Testis (tissue), 3 donors: ENCODE results near the gene MKI67. TPM values are rescaled to one million over a fixed set of nuclear protein-coding genes. Genes with fewer than 3 reads are reported as not detected.
A peak's percentile ranks its signal among the peaks of the same experiment; 100 is the strongest.

Source experiments
- DNase-seq: peaks from one replicate; pipeline ENCODE4 v3.0.0-alpha.2; 2019
- H3K27ac ChIP-seq, 2 donors: fragments of 200-600 bp; sonication (generic); one replicate each; pipeline ENCODE4 v1.5.1; 2019
- H3K27me3 ChIP-seq: fragments of 200-600 bp; sonication (generic); one replicate; pipeline ENCODE4 v1.5.1; 2019
- H3K36me3 ChIP-seq: fragments of 200-600 bp; sonication (generic); one replicate; pipeline ENCODE4 v1.5.1; 2017; ENCODE audit warnings: low read depth; ENCODE audit errors: missing control alignments
- H3K4me1 ChIP-seq: fragments of 200-600 bp; sonication (generic); one replicate; pipeline ENCODE4 v1.5.1; 2019
- H3K4me3 ChIP-seq, 2 donors: fragments of 200-600 bp; sonication (generic); one replicate each; pipeline ENCODE4 v1.5.1; 2017 to 2019
- H3K9me3 ChIP-seq: fragments of 200-600 bp; sonication (generic); one replicate; pipeline ENCODE4 v1.5.1; 2017
- CTCF ChIP-seq, 3 experiments: fragments of 450-650 bp in 2 of 3; fragments of 200-600 bp in 1 of 3; sonication (generic) in 1 of 3; IDR thresholded peaks; one replicate each; pipeline ENCODE4 v1.5.1; 2016 to 2019; ENCODE audit warnings: antibody characterized with exemption in 3 of 3, mild to moderate bottlenecking in 2 of 3, moderate library complexity in 1 of 3
- POLR2A ChIP-seq: fragments of 450-650 bp; IDR thresholded peaks from one replicate; pipeline ENCODE4 v1.6.1; 2017; ENCODE audit warnings: antibody characterized with exemption, mild to moderate bottlenecking, moderate library complexity
- WGBS, 2 donors: methylation state at CpG; one replicate each; pipeline ENCODE4 v1.1.5; 2018; 5-methylcytosine and 5-hydroxymethylcytosine counted together
- intact Hi-C: fragments of 100-400 bp; cut with DNase I; formaldehyde crosslinking; loops from one replicate; pipeline ENCODE4 v1.15.1; 2023; ENCODE audit warnings: low total_unique reads
- polyA plus RNA-seq: library from polyadenylated mRNA; stranded (reverse); fragments of 350-450 nt; fragmentation: Illumina TruSeq; extraction: RNeasy Lipid Tissue Mini Kit (QIAGEN cat#74804); gene quantifications from one replicate; pipeline ENCODE4 v1.2.3, GENCODE V29; 2014; ENCODE audit warnings: low read depth, low replicate concordance; ENCODE audit not compliant: insufficient read depth
- total RNA-seq, 2 donors: library from RNA; depleted of rRNA; stranded (reverse); fragments of >200 nt; gene quantifications; one replicate each; pipeline ENCODE4 v1.2.3, GENCODE V29; 2016

The MKI67 gene
- total and polyA plus RNA-seq, 3 donors from 2014 or later: 4.0 to 7.2 (median 4.5) TPM

- no peak overlapping the region for H3K27ac ChIP-seq
- H3K36me3 ChIP-seq: no peaks in the 10 kb centered on the region
- H3K27me3 ChIP-seq: no peaks in the 10 kb centered on the region
- WGBS, 2 donors: 57 to 100% methylated on average over 1 of the region's 1 CpG
- intact Hi-C loops: no loop called here
- no peaks in the 10 kb centered on the region for H3K9me3 ChIP-seq
- peaks cover 6% of the 10 kb centered on the region for H3K4me1 ChIP-seq
- no peak for DNase-seq
- no peak overlapping the region for H3K4me3 ChIP-seq
- TF ChIP-seq CTCF (IDR thresholded peaks at IDR 0.05) (no peak), POLR2A (no peak)
These were observed 76.1 kb downstream of the MKI67 start for GRCh38 chr10:128050121-128050516.

- TF ChIP-seq POLR2A: no peak
- no peaks in the 10 kb centered on the region for H3K9me3 ChIP-seq
- 79 to 83% methylated on average over 21 to 23 of the region's 23 CpGs for WGBS, 2 donors
- peak overlapping the region in 1 of 2 donors; percentile 1 for H3K4me3 ChIP-seq
- peaks cover 6% of the 10 kb centered on the region for H3K4me1 ChIP-seq
- no peaks in the 10 kb centered on the region for H3K27me3 ChIP-seq
- intact Hi-C loops: no loop called here
- DNase-seq: no peak
- H3K27ac ChIP-seq: peak overlapping the region; percentile 31 to 55
- no peaks in the 10 kb centered on the region for H3K36me3 ChIP-seq
These were observed 76.8 kb downstream of the MKI67 start for GRCh38 chr10:128049226-128050120.

- peaks cover 6% of the 10 kb centered on the region for H3K4me1 ChIP-seq
- H3K4me3 ChIP-seq: peak overlapping the region; percentile 1 to 2
- H3K9me3 ChIP-seq: no peaks in the 10 kb centered on the region
- no peak for DNase-seq
- no peaks in the 10 kb centered on the region for H3K27me3 ChIP-seq
- no peaks in the 10 kb centered on the region for H3K36me3 ChIP-seq
- 61 to 68% methylated on average over 6 of the region's 6 CpGs for WGBS, 2 donors
- peak overlapping the region; percentile 41 to 55 for H3K27ac ChIP-seq
- intact Hi-C loops: no loop called here
- TF ChIP-seq POLR2A (no peak), CTCF (IDR thresholded peaks at IDR 0.05) (no peak)
These were observed 77.4 kb downstream of the MKI67 start for GRCh38 chr10:128048819-128049210.

- H3K36me3 ChIP-seq: no peaks in the 10 kb centered on the region
- 42 to 57% methylated on average over 21 of the region's 21 CpGs for WGBS, 2 donors
- no peaks in the 10 kb centered on the region for H3K27me3 ChIP-seq
- intact Hi-C loops: no loop called here
- peak; percentile 36 for DNase-seq
- no peaks in the 10 kb centered on the region for H3K9me3 ChIP-seq
- H3K4me3 ChIP-seq: peak overlapping the region; percentile 1 to 2
- H3K4me1 ChIP-seq: peaks cover 6% of the 10 kb centered on the region
- TF ChIP-seq CTCF (IDR thresholded peaks at IDR 0.05) (no peak), POLR2A (no peak)
- peak overlapping the region; percentile 41 to 55 for H3K27ac ChIP-seq
These were observed 78.0 kb downstream of the MKI67 start for GRCh38 chr10:128047991-128048818.

GRCh38 chr10:128047351-128047750, 78.9 kb downstream of the MKI67 start:
- peak overlapping the region; percentile 41 to 55 for H3K27ac ChIP-seq
- peaks cover 6% of the 10 kb centered on the region for H3K4me1 ChIP-seq
- DNase-seq: peak; percentile 90
- TF ChIP-seq CTCF (IDR thresholded peaks at IDR 0.05) (no peak), POLR2A (no peak)
- WGBS, 2 donors: 58 to 84% methylated on average over 14 to 17 of the region's 17 CpGs
- no peaks in the 10 kb centered on the region for H3K36me3 ChIP-seq
- no peaks in the 10 kb centered on the region for H3K27me3 ChIP-seq
- peak overlapping the region in 1 of 2 donors; percentile 1 for H3K4me3 ChIP-seq
- intact Hi-C loops: no loop called here
- H3K9me3 ChIP-seq: no peaks in the 10 kb centered on the region
